SK-N-MC (cell line): ENCODE measurements around the gene PVALB.

Source experiments
- DNase-seq: peaks from one replicate; pipeline ENCODE4 v3.0.0-alpha.2; 2011; ENCODE audit warnings: low read depth, low spot score
- H3K27ac ChIP-seq: fragments of 200-600 bp; sonication (generic); 2 replicates; pipeline ENCODE4 v1.5.1; 2016; ENCODE audit warnings: mixed run types
- H3K36me3 ChIP-seq: fragments of 200-600 bp; sonication (generic); 2 replicates; pipeline ENCODE4 v1.6.1; 2017; ENCODE audit warnings: antibody characterized with exemption, low read length, mixed read lengths; ENCODE audit not compliant: insufficient read depth
- H3K4me3 ChIP-seq: fragments of 200-600 bp; sonication (generic); 2 replicates; pipeline ENCODE4 v1.5.1; 2016
- H3K9ac ChIP-seq: fragments of 200-600 bp; sonication (generic); 2 replicates; pipeline ENCODE4 v1.8.0; 2017; ENCODE audit warnings: mixed run types, mixed read lengths; ENCODE audit not compliant: insufficient read length
- H3K9me3 ChIP-seq: fragments of 200-600 bp; sonication (generic); 2 replicates; pipeline ENCODE4 v1.6.1; 2017; ENCODE audit warnings: low read depth, mild to moderate bottlenecking, antibody characterized with exemption, low read length, moderate library complexity, mixed read lengths
- EZH2 ChIP-seq: fragments of 200-600 bp; sonication (generic); IDR thresholded peaks from one replicate; pipeline ENCODE4 v1.6.1; 2017; ENCODE audit warnings: antibody characterized with exemption
- FOXP2 ChIP-seq: optimal IDR thresholded peaks from 2 replicates; pipeline ENCODE3; 2011; ENCODE audit warnings: mild to moderate bottlenecking, moderate library complexity; ENCODE audit not compliant: insufficient read depth; ENCODE audit errors: extremely low read length, control extremely low read depth
- POLR2AphosphoS5 ChIP-seq: IDR thresholded peaks from 2 replicates; pipeline ENCODE4 v1.6.1; 2012; ENCODE audit warnings: mild to moderate bottlenecking, low read depth, low read length, borderline replicate concordance

PVALB gene

GRCh38 chr22:36835903-36836302, 19.1 kb upstream of the PVALB start:
- H3K36me3 ChIP-seq: no peaks in the 10 kb centered on the region
- TF ChIP-seq POLR2AphosphoS5 (no peak), FOXP2 (no peak), EZH2 (no peak)
- no peak for DNase-seq
- no peaks in the 10 kb centered on the region for H3K9me3 ChIP-seq
- no peak overlapping the region for H3K27ac ChIP-seq
- no peak overlapping the region for H3K4me3 ChIP-seq
- H3K9ac ChIP-seq: no peak overlapping the region

- Histone ChIP-seq H3K36me3 (no peaks in the 10 kb centered on the region), H3K9ac (no peak overlapping the region), H3K9me3 (no peaks in the 10 kb centered on the region), H3K4me3 (no peak overlapping the region), H3K27ac (no peak overlapping the region)
- DNase-seq: no peak
- TF ChIP-seq POLR2AphosphoS5 (no peak), FOXP2 (no peak), EZH2 (no peak)
These were observed 16.2 kb upstream of the PVALB start for GRCh38 chr22:36833073-36833472.

- Histone ChIP-seq H3K9ac (no peak overlapping the region), H3K9me3 (no peaks in the 10 kb centered on the region), H3K36me3 (no peaks in the 10 kb centered on the region), H3K27ac (no peak overlapping the region), H3K4me3 (no peak overlapping the region)
- TF ChIP-seq EZH2 (no peak), POLR2AphosphoS5 (no peak), FOXP2 (no peak)
- no peak for DNase-seq
These were observed 14.9 kb upstream of the PVALB start for GRCh38 chr22:36831717-36832116.

GRCh38 chr22:36831206-36831605, 14.4 kb upstream of the PVALB start:
- H3K9me3 ChIP-seq: no peaks in the 10 kb centered on the region
- TF ChIP-seq EZH2 (no peak), POLR2AphosphoS5 (no peak), FOXP2 (no peak)
- DNase-seq: no peak

GRCh38 chr22:36830601-36831000, 13.8 kb upstream of the PVALB start:
- H3K9me3 ChIP-seq: no peaks in the 10 kb centered on the region
- no peak overlapping the region for H3K4me3 ChIP-seq
- no peaks in the 10 kb centered on the region for H3K36me3 ChIP-seq
- TF ChIP-seq EZH2 (no peak), POLR2AphosphoS5 (no peak), FOXP2 (no peak)
- H3K27ac ChIP-seq: no peak overlapping the region
- DNase-seq: no peak
- no peak overlapping the region for H3K9ac ChIP-seq

More at GRCh38 chr22:36831206-36831605, 14.4 kb upstream of the PVALB start:
- H3K9ac ChIP-seq: no peak overlapping the region
- no peak overlapping the region for H3K27ac ChIP-seq
- H3K36me3 ChIP-seq: no peaks in the 10 kb centered on the region
- H3K4me3 ChIP-seq: no peak overlapping the region

GRCh38 chr22:36829370-36830002, 12.7 kb upstream of the PVALB start:
- DNase-seq: no peak
- H3K4me3 ChIP-seq: no peak overlapping the region
- TF ChIP-seq POLR2AphosphoS5: no peak
- TF ChIP-seq FOXP2: no peak
- TF ChIP-seq EZH2: no peak
- H3K9me3 ChIP-seq: no peaks in the 10 kb centered on the region
- H3K27ac ChIP-seq: no peak overlapping the region
- H3K9ac ChIP-seq: no peak overlapping the region
- H3K36me3 ChIP-seq: no peaks in the 10 kb centered on the region

- TF ChIP-seq FOXP2 (no peak), POLR2AphosphoS5 (no peak), EZH2 (no peak)
- Histone ChIP-seq H3K27ac (no peak overlapping the region), H3K4me3 (no peak overlapping the region), H3K9me3 (no peaks in the 10 kb centered on the region), H3K36me3 (no peaks in the 10 kb centered on the region), H3K9ac (no peak overlapping the region)
- DNase-seq: no peak
These were observed 12.0 kb upstream of the PVALB start for GRCh38 chr22:36828815-36829214.

GRCh38 chr22:36826262-36826661, 9.4 kb upstream of the PVALB start:
- TF ChIP-seq POLR2AphosphoS5 (no peak), FOXP2 (no peak), EZH2 (no peak)

GRCh38 chr22:36824655-36825054, 7.8 kb upstream of the PVALB start:
- no peaks in the 10 kb centered on the region for H3K9me3 ChIP-seq
- no peak for TF ChIP-seq POLR2AphosphoS5
- TF ChIP-seq FOXP2: no peak
- TF ChIP-seq EZH2: no peak

More at GRCh38 chr22:36826262-36826661, 9.4 kb upstream of the PVALB start:
- H3K36me3 ChIP-seq: no peaks in the 10 kb centered on the region
- no peak overlapping the region for H3K9ac ChIP-seq
- H3K27ac ChIP-seq: no peak overlapping the region
- DNase-seq: no peak
- H3K9me3 ChIP-seq: no peaks in the 10 kb centered on the region
- H3K4me3 ChIP-seq: no peak overlapping the region

More at GRCh38 chr22:36824655-36825054, 7.8 kb upstream of the PVALB start:
- no peaks in the 10 kb centered on the region for H3K36me3 ChIP-seq
- DNase-seq: no peak
- H3K9ac ChIP-seq: no peak overlapping the region
- H3K4me3 ChIP-seq: no peak overlapping the region
- no peak overlapping the region for H3K27ac ChIP-seq
